SK-N-SH treated with all-trans-retinoic acid at 6 μM for 48 hours (cell line): ENCODE data around the gene MTX2.

Experiments used
- BACH2 ChIP-seq: fragments of 250-450 bp; sonication (Bioruptor Pico); IDR thresholded peaks from 2 replicates; pipeline ENCODE4 v1.9.0; 2021; ENCODE audit warnings: mild to moderate bottlenecking, borderline replicate concordance
- CSDC2 ChIP-seq: fragments of 250-450 bp; sonication (Bioruptor Pico); IDR thresholded peaks from 2 replicates; pipeline ENCODE4 v1.5.0; 2020; ENCODE audit warnings: mild to moderate bottlenecking, moderate library complexity
- ESRRG ChIP-seq: fragments of 250-450 bp; sonication (Bioruptor Pico); IDR thresholded peaks from 2 replicates; pipeline ENCODE4 v1.6.1; 2021; ENCODE audit warnings: mild to moderate bottlenecking
- GLIS3 ChIP-seq: fragments of 250-450 bp; sonication (Bioruptor Pico); IDR thresholded peaks from 2 replicates; pipeline ENCODE4 v1.5.0; 2020; ENCODE audit warnings: mild to moderate bottlenecking, moderate library complexity
- ISL1 ChIP-seq: fragments of 250-450 bp; sonication (Bioruptor Pico); IDR thresholded peaks from 2 replicates; pipeline ENCODE4 v2.1.2; 2022; ENCODE audit warnings: mild to moderate bottlenecking, moderate library complexity
- RARB ChIP-seq: fragments of 250-450 bp; sonication (Bioruptor Pico); IDR thresholded peaks from 2 replicates; pipeline ENCODE4 v1.8.0; 2021; ENCODE audit warnings: mild to moderate bottlenecking, moderate library complexity
- ZC3H10 ChIP-seq: fragments of 250-450 bp; sonication (Bioruptor Pico); IDR thresholded peaks from 2 replicates; pipeline ENCODE4 v1.5.1; 2021; ENCODE audit warnings: mild to moderate bottlenecking, moderate library complexity
- ZFP3 ChIP-seq: fragments of 250-450 bp; sonication (Bioruptor Pico); IDR thresholded peaks from 2 replicates; pipeline ENCODE4 v1.5.0; 2020; ENCODE audit warnings: mild to moderate bottlenecking, moderate library complexity
- ZFP30 ChIP-seq: fragments of 450-650 bp; formaldehyde crosslinking; IDR thresholded peaks from 2 replicates; pipeline ENCODE4 v1.5.0; 2022; ENCODE audit warnings: mild to moderate bottlenecking, moderate library complexity
- ZNF70 ChIP-seq: fragments of 450-650 bp; formaldehyde crosslinking; IDR thresholded peaks from 2 replicates; pipeline ENCODE4 v1.5.0; 2020; ENCODE audit warnings: mild to moderate bottlenecking, moderate library complexity
- TF ChIP-seq, protein P1 (sequence below): fragments of 250-450 bp; sonication (Bioruptor Pico); IDR thresholded peaks from 2 replicates; pipeline ENCODE4 v1.5.1; 2020; ENCODE audit warnings: low read depth, mild to moderate bottlenecking, moderate library complexity
- TF ChIP-seq, protein P2 (sequence below): fragments of 250-450 bp; sonication (Bioruptor Pico); IDR thresholded peaks from 2 replicates; pipeline ENCODE4 v1.8.0; 2020; ENCODE audit warnings: mild to moderate bottlenecking, moderate library complexity, borderline replicate concordance
- TF ChIP-seq, protein P3 (sequence below): fragments of 250-450 bp; sonication (Bioruptor Pico); IDR thresholded peaks from 2 replicates; pipeline ENCODE4 v1.5.1; 2021; ENCODE audit warnings: mild to moderate bottlenecking, moderate library complexity

DNA sequence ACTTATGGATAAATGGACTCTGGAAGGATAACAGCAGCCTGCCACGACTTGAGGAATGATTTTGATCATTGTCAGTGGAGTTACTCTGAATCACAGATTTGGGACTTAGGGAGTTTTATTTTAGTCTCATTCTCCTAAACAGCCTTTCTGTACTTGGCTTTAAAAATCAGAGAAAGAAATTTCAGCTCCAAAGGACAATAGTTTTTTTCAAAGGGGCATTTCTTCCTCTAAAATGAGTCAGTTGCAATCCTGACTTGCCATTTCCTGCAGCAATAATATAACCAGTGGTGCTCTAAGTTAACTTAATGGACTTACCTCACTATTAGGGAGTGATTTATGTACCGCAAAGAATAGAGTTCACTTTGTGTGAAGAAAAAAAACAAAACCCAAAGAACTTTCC, 35.1 kb upstream of the MTX2 start:
- TF ChIP-seq, protein P1, sequence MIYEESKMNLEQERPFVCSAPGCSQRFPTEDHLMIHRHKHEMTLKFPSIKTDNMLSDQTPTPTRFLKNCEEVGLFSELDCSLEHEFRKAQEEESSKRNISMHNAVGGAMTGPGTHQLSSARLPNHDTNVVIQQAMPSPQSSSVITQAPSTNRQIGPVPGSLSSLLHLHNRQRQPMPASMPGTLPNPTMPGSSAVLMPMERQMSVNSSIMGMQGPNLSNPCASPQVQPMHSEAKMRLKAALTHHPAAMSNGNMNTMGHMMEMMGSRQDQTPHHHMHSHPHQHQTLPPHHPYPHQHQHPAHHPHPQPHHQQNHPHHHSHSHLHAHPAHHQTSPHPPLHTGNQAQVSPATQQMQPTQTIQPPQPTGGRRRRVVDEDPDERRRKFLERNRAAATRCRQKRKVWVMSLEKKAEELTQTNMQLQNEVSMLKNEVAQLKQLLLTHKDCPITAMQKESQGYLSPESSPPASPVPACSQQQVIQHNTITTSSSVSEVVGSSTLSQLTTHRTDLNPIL, result no peak
- TF ChIP-seq RARB (CRISPR knock-in tag) (no peak), ZFP30 (no peak), ESRRG (CRISPR knock-in tag) (no peak), GLIS3 (CRISPR knock-in tag) (no peak), BACH2 (CRISPR knock-in tag) (no peak), ZNF70 (no peak), ISL1 (CRISPR knock-in tag) (peak; percentile 21; the same call in 1 of the 2 replicates), ZFP3 (CRISPR knock-in tag) (no peak), CSDC2 (CRISPR knock-in tag) (no peak), ZC3H10 (CRISPR knock-in tag) (no peak)
- TF ChIP-seq, protein P2, sequence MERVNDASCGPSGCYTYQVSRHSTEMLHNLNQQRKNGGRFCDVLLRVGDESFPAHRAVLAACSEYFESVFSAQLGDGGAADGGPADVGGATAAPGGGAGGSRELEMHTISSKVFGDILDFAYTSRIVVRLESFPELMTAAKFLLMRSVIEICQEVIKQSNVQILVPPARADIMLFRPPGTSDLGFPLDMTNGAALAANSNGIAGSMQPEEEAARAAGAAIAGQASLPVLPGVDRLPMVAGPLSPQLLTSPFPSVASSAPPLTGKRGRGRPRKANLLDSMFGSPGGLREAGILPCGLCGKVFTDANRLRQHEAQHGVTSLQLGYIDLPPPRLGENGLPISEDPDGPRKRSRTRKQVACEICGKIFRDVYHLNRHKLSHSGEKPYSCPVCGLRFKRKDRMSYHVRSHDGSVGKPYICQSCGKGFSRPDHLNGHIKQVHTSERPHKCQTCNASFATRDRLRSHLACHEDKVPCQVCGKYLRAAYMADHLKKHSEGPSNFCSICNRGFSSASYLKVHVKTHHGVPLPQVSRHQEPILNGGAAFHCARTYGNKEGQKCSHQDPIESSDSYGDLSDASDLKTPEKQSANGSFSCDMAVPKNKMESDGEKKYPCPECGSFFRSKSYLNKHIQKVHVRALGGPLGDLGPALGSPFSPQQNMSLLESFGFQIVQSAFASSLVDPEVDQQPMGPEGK (CRISPR knock-in tag), result no peak
- TF ChIP-seq, protein P3, sequence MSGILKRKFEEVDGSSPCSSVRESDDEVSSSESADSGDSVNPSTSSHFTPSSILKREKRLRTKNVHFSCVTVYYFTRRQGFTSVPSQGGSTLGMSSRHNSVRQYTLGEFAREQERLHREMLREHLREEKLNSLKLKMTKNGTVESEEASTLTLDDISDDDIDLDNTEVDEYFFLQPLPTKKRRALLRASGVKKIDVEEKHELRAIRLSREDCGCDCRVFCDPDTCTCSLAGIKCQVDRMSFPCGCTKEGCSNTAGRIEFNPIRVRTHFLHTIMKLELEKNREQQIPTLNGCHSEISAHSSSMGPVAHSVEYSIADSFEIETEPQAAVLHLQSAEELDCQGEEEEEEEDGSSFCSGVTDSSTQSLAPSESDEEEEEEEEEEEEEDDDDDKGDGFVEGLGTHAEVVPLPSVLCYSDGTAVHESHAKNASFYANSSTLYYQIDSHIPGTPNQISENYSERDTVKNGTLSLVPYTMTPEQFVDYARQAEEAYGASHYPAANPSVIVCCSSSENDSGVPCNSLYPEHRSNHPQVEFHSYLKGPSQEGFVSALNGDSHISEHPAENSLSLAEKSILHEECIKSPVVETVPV, result no peak
